Sigmoid colon (tissue), 7 donors: ENCODE results near the gene TTLL3. TPM values are rescaled to one million over a fixed set of nuclear protein-coding genes. Genes with fewer than 3 reads are reported as not detected.
A peak's percentile ranks its signal among the peaks of the same experiment; 100 is the strongest.

ENCODE experiments used
- DNase-seq: peaks from one replicate; pipeline ENCODE4 v3.0.0-alpha.2; 2019
- H3K27ac ChIP-seq, 4 donors: fragments of 200-600 bp; sonication (generic); one replicate each; pipeline ENCODE4 v1.5.1; 2016 to 2019; ENCODE audit warnings: mild to moderate bottlenecking in 1 of 4
- H3K27me3 ChIP-seq, 3 donors: fragments of 200-600 bp; sonication (generic); one replicate each; pipeline ENCODE4 v1.5.1; 2019; ENCODE audit warnings: mild to moderate bottlenecking in 1 of 3
- H3K36me3 ChIP-seq, 4 donors: fragments of 200-600 bp; sonication (generic); one replicate each; pipeline ENCODE4 v1.5.1; 2016 to 2019
- H3K4me1 ChIP-seq, 4 donors: fragments of 200-600 bp; sonication (generic); one replicate each; pipeline ENCODE4 v1.5.1; 2017 to 2019
- H3K4me3 ChIP-seq, 4 donors: fragments of 200-600 bp; sonication (generic); one replicate each; pipeline ENCODE4 v1.5.1; 2017 to 2019; ENCODE audit warnings: mild to moderate bottlenecking in 2 of 4, moderate library complexity in 1 of 4
- H3K9me3 ChIP-seq, 4 donors: fragments of 200-600 bp in 3 of 4; sonication (generic) in 3 of 4; one replicate each; pipeline versions ENCODE4 v1.5.1 to v1.6.1; 2013 to 2019
- EP300 ChIP-seq, 4 donors: sonication (generic); formaldehyde crosslinking; IDR thresholded peaks; one replicate each; pipeline ENCODE4 v1.6.1; 2017; ENCODE audit warnings: antibody characterized with exemption in 4 of 4
- POLR2A ChIP-seq, 2 donors: fragments of 450-650 bp; IDR thresholded peaks; one replicate each; pipeline ENCODE4 v1.6.1; 2016; ENCODE audit warnings: antibody characterized with exemption in 2 of 2, mild to moderate bottlenecking in 2 of 2, moderate library complexity in 2 of 2
- POLR2AphosphoS5 ChIP-seq, 4 donors: sonication (generic); formaldehyde crosslinking; IDR thresholded peaks; one replicate each; pipeline ENCODE4 v1.6.1; 2017; ENCODE audit warnings: antibody characterized with exemption in 4 of 4
- WGBS, 2 donors: extraction: QIAGEN DNeasy Blood & Tissue Kit; methylation state at CpG; one replicate each; pipeline ENCODE4 v1.1.7; 2013; 5-methylcytosine and 5-hydroxymethylcytosine counted together
- intact Hi-C: fragments of 100-400 bp; cut with DNase I; formaldehyde crosslinking; loops from one replicate; pipeline ENCODE4 v1.15.1; 2023
- polyA plus RNA-seq, 3 donors: library from polyadenylated mRNA; stranded (reverse); fragments of 200-250 nt; gene quantifications; one replicate each; pipeline ENCODE4 v1.2.3, GENCODE V29; 2013
- total RNA-seq, 4 donors: library from RNA; depleted of rRNA; stranded (reverse); fragments of >200 nt; gene quantifications; one replicate each; pipeline ENCODE4 v1.1.0, GENCODE V29; 2016
- TF ChIP-seq, protein P1 (sequence below), 4 experiments: fragments of 450-650 bp in 3 of 4; fragments of 200-600 bp in 1 of 4; IDR thresholded peaks; one replicate each; pipeline ENCODE4 v1.5.1; 2016 to 2019; ENCODE audit warnings: antibody characterized with exemption in 4 of 4, mild to moderate bottlenecking in 3 of 4, moderate library complexity in 2 of 4
- donor health status: healthy with polysubstance abuse.
- donor health status: Bipolar disorder and iron deficiency.
- donor health status: healthy.

TTLL3 gene
- total and polyA plus RNA-seq, 7 donors = 4.4 to 117 (median 35.3) TPM

GRCh38 chr3:9809239-9809614, 835 bp upstream of the TTLL3 start:
- peak overlapping the region; percentile 95 to 98 (median 96) for H3K27ac ChIP-seq
- TF ChIP-seq EP300 (IDR thresholded peaks at IDR 0.05) = no peak
- DNase-seq = no peak
- H3K27me3 ChIP-seq = no peaks in the 10 kb centered on the region
- H3K36me3 ChIP-seq = peaks cover 21 to 42% (median 27%) of the 10 kb centered on the region in 4 donors
- no peaks in the 10 kb centered on the region for H3K9me3 ChIP-seq
- WGBS, 2 donors = 30 to 63% methylated on average over 4 of the region's 4 CpGs
- H3K4me3 ChIP-seq = peak overlapping the region; percentile 54 to 92 (median 90)
- intact Hi-C loops = loop anchor here (5.0 kb wide), 1 partner anchor 92 kb away; no protein-coding TSS in a partner anchor
- H3K4me1 ChIP-seq = peaks cover 0 to 17% (median 13%) of the 10 kb centered on the region in 4 donors

- Histone ChIP-seq H3K27ac (peak overlapping the region; percentile 95 to 98 (median 96)), H3K36me3 (peaks cover 9 to 31% (median 16%) of the 10 kb centered on the region in 4 donors), H3K9me3 (no peaks in the 10 kb centered on the region), H3K4me3 (peak overlapping the region; percentile 54 to 92 (median 90)), H3K4me1 (peaks cover 0 to 17% (median 13%) of the 10 kb centered on the region in 4 donors), H3K27me3 (no peaks in the 10 kb centered on the region)
- TF ChIP-seq EP300 (IDR thresholded peaks at IDR 0.05) (no peak), POLR2A (IDR thresholded peaks at IDR 0.05) (no peak), POLR2AphosphoS5 (IDR thresholded peaks at IDR 0.05) (no peak)
- TF ChIP-seq, protein P1, sequence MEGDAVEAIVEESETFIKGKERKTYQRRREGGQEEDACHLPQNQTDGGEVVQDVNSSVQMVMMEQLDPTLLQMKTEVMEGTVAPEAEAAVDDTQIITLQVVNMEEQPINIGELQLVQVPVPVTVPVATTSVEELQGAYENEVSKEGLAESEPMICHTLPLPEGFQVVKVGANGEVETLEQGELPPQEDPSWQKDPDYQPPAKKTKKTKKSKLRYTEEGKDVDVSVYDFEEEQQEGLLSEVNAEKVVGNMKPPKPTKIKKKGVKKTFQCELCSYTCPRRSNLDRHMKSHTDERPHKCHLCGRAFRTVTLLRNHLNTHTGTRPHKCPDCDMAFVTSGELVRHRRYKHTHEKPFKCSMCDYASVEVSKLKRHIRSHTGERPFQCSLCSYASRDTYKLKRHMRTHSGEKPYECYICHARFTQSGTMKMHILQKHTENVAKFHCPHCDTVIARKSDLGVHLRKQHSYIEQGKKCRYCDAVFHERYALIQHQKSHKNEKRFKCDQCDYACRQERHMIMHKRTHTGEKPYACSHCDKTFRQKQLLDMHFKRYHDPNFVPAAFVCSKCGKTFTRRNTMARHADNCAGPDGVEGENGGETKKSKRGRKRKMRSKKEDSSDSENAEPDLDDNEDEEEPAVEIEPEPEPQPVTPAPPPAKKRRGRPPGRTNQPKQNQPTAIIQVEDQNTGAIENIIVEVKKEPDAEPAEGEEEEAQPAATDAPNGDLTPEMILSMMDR (IDR thresholded peaks at IDR 0.05) = no peak
- intact Hi-C loops = no loop called here
- no peak for DNase-seq
- WGBS, 2 donors = 5 to 20% methylated on average over 18 of the region's 18 CpGs
Observed at GRCh38 chr3:9810433-9810770, 340 bp downstream of the TTLL3 start.

DNA sequence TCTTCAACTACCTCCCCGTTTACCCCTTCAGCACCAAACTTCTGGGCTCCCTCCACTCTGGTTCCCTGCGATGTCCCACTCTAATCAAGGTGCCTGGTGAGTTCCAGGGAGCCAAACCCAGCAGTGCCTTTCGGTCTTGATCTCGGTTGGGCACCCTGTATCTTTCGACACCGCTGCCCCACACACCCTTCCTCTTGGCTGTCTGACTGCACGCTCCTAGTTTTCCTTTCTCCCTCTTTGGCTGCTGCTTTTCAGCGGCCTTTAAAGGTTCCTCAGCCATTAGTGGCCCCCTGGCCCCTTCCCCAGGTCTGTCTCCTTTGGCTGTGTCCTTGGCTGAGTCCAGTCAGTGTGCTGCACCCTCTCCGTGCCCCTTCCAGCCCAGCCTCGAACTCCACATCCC, 784 bp downstream of the TTLL3 start:
- intact Hi-C loops = no loop called here
- Histone ChIP-seq H3K36me3 (peaks cover 5 to 31% (median 11%) of the 10 kb centered on the region in 4 donors), H3K27me3 (no peaks in the 10 kb centered on the region), H3K9me3 (no peaks in the 10 kb centered on the region), H3K4me1 (peaks cover 0 to 17% (median 13%) of the 10 kb centered on the region in 4 donors), H3K4me3 (peak overlapping the region; percentile 54 to 92 (median 90)), H3K27ac (peak overlapping the region; percentile 95 to 98 (median 96))
- WGBS, 2 donors = 70 to 79% methylated on average over 10 of the region's 10 CpGs
- TF ChIP-seq POLR2A (IDR thresholded peaks at IDR 0.05) = no peak
- no peak for DNase-seq

GRCh38 chr3:9812870-9813483, 2.9 kb downstream of the TTLL3 start:
- TF ChIP-seq, protein P1 (IDR thresholded peaks at IDR 0.05) = no peak
- TF ChIP-seq POLR2AphosphoS5 (IDR thresholded peaks at IDR 0.05) (no peak), POLR2A (IDR thresholded peaks at IDR 0.05) (no peak), EP300 (IDR thresholded peaks at IDR 0.05) (no peak)
- Histone ChIP-seq H3K27me3 (no peaks in the 10 kb centered on the region), H3K4me1 (peaks cover 0 to 17% (median 13%) of the 10 kb centered on the region in 4 donors), H3K36me3 (peaks cover 0 to 21% (median 0%) of the 10 kb centered on the region in 4 donors), H3K27ac (no peak overlapping the region), H3K4me3 (no peak overlapping the region), H3K9me3 (no peaks in the 10 kb centered on the region)
- intact Hi-C loops = no loop called here
- WGBS, 2 donors = 96 to 97% methylated on average over 9 of the region's 9 CpGs
- no peak for DNase-seq

GRCh38 chr3:9815986-9816385, 5.9 kb downstream of the TTLL3 start:
- TF ChIP-seq EP300 (IDR thresholded peaks at IDR 0.05) (no peak), POLR2AphosphoS5 (IDR thresholded peaks at IDR 0.05) (no peak), POLR2A (IDR thresholded peaks at IDR 0.05) (no peak)
- TF ChIP-seq, protein P1 (IDR thresholded peaks at IDR 0.05) = no peak
- Histone ChIP-seq H3K4me3 (no peak overlapping the region), H3K27me3 (no peaks in the 10 kb centered on the region), H3K36me3 (peaks cover 0 to 33% (median 0%) of the 10 kb centered on the region in 4 donors), H3K27ac (no peak overlapping the region), H3K4me1 (peaks cover 0 to 6% (median 2%) of the 10 kb centered on the region in 4 donors), H3K9me3 (no peaks in the 10 kb centered on the region)
- intact Hi-C loops = no loop called here
- no peak for DNase-seq
- WGBS, 2 donors = 94% methylated on average over 9 of the region's 9 CpGs

DNA sequence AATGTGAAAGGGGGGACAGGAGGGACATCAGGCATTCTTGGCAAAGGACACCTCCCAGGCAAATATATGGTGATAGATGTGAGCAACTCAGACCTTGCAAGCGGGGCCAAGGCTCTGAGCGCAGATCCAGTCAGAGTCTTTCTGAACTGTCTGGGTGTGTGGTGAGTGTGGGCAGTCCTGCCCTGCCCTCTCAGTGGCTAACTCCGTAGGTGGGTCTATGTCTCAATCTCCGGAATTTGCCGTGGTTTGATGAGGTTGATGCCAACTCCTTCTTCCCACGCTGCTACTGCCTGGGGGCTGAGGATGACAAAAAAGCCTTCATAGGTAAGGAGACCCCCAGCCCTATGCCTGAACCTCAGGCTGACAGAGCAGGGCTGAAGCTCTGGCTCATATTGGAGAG, 7.4 kb downstream of the TTLL3 start:
- Histone ChIP-seq H3K9me3 (no peaks in the 10 kb centered on the region), H3K27ac (no peak overlapping the region), H3K4me3 (no peak overlapping the region), H3K27me3 (no peaks in the 10 kb centered on the region), H3K4me1 (no peaks in the 10 kb centered on the region), H3K36me3 (peaks cover 0 to 33% (median 0%) of the 10 kb centered on the region in 4 donors)
- intact Hi-C loops = no loop called here
- 93 to 94% methylated on average over 6 of the region's 6 CpGs for WGBS, 2 donors
- DNase-seq = no peak
- no peak for TF ChIP-seq POLR2A (IDR thresholded peaks at IDR 0.05)
- TF ChIP-seq EP300 (IDR thresholded peaks at IDR 0.05) = no peak
- no peak for TF ChIP-seq POLR2AphosphoS5 (IDR thresholded peaks at IDR 0.05)
- TF ChIP-seq, protein P1 (IDR thresholded peaks at IDR 0.05) = no peak
